ENCODE results near the gene NFIB. TPM values are rescaled to one million over a fixed set of nuclear protein-coding genes. Genes with fewer than 3 reads are reported as not detected.

The NFIB gene
- total RNA-seq, 1 donor from 2014 or later: 1.5 TPM

DNA sequence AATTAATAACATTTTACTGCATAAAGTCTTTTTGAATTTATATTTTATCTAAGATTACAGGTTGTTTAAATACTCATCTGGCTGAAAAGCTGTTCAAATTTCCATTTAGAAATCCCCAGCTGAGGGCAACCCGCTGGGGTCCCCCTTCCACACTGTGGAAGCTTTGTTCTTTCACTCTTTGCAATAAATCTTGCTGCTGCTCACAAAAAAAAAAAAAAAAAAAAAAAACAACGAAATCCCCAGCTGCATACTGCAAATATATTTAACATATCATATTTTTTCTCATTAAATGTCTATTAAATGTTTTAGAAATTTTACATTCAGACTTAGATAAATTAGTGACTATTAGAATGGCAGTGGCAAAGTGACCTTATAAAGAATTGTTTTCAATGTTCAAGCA, 172.2 kb downstream of the NFIB start:
- H3K4me1 Mint-ChIP-seq (ENCODE audit: low read depth, unreplicated experiment): no peaks in the 10 kb centered on the region
- no peak for DNase-seq
- H3K27ac Mint-ChIP-seq (ENCODE audit: unreplicated experiment): no peak overlapping the region
- no peaks in the 10 kb centered on the region for H3K9me3 Mint-ChIP-seq (ENCODE audit: unreplicated experiment)
- no peaks in the 10 kb centered on the region for H3K36me3 Mint-ChIP-seq (ENCODE audit: unreplicated experiment)
- TF ChIP-seq, protein P1, sequence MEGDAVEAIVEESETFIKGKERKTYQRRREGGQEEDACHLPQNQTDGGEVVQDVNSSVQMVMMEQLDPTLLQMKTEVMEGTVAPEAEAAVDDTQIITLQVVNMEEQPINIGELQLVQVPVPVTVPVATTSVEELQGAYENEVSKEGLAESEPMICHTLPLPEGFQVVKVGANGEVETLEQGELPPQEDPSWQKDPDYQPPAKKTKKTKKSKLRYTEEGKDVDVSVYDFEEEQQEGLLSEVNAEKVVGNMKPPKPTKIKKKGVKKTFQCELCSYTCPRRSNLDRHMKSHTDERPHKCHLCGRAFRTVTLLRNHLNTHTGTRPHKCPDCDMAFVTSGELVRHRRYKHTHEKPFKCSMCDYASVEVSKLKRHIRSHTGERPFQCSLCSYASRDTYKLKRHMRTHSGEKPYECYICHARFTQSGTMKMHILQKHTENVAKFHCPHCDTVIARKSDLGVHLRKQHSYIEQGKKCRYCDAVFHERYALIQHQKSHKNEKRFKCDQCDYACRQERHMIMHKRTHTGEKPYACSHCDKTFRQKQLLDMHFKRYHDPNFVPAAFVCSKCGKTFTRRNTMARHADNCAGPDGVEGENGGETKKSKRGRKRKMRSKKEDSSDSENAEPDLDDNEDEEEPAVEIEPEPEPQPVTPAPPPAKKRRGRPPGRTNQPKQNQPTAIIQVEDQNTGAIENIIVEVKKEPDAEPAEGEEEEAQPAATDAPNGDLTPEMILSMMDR (IDR thresholded peaks at IDR 0.05; ENCODE audit: partially characterized antibody, unreplicated experiment): no peak
- no peak overlapping the region for H3K4me3 Mint-ChIP-seq (ENCODE audit: unreplicated experiment)
- no peaks in the 10 kb centered on the region for H3K27me3 Mint-ChIP-seq (ENCODE audit: unreplicated experiment)

DNA sequence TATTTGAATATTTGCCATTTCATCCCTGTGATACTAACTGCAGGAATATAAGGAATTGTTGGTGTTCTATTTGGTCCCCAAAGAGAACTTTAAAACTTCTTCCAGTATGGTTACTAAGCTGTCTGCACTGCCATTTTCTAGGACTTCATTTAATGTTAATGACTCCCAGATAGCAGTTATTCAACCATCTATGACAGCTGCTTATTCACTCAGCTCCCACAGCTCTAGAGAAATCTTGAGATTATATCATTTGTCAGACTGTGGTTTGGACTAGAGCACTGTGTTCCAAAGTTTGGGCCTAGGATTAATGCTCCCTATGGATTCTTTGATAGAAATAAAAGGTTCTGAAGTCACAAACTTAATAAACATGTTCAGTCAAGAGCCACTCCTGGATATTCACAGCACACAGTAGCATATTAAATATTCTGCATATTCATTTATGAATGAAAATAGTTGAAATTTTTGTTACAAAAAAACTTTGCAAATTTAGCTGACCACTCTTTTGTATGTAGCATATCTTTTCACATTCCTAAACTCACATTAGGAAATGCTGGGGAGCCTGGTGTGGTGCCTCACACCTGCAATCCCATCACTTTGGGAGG, 173.7 kb downstream of the NFIB start:
- no peaks in the 10 kb centered on the region for H3K27me3 Mint-ChIP-seq (ENCODE audit: unreplicated experiment)
- H3K36me3 Mint-ChIP-seq (ENCODE audit: unreplicated experiment): no peaks in the 10 kb centered on the region
- peaks cover 10% of the 10 kb centered on the region for H3K4me1 Mint-ChIP-seq (ENCODE audit: low read depth, unreplicated experiment)
- TF ChIP-seq, protein P1 (IDR thresholded peaks at IDR 0.05; ENCODE audit: partially characterized antibody, unreplicated experiment): no peak
- H3K27ac Mint-ChIP-seq (ENCODE audit: unreplicated experiment): no peak overlapping the region
- no peak overlapping the region for H3K4me3 Mint-ChIP-seq (ENCODE audit: unreplicated experiment)
- no peaks in the 10 kb centered on the region for H3K9me3 Mint-ChIP-seq (ENCODE audit: unreplicated experiment)
- DNase-seq: no peak

DNA sequence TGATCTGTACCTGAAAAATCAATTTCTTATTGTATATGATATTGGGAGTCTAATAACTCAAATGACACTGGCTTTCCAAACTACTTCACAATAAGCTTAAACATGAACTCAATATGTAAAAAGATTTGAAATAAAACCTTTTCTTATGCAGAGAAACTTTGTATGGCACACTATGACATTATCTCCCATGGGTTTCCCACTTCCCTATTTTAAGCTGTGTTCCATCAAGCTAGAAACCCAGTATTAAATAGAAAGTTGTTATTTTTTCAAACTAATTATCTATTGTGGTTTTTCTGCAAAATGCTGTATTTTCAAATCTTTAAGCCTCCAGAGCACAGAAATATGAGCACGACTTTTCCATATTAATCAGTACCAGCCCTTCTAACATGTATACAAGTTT, 174.7 kb downstream of the NFIB start:
- H3K4me3 Mint-ChIP-seq (ENCODE audit: unreplicated experiment): no peak overlapping the region
- H3K9me3 Mint-ChIP-seq (ENCODE audit: unreplicated experiment): no peaks in the 10 kb centered on the region
- H3K27ac Mint-ChIP-seq (ENCODE audit: unreplicated experiment): no peak overlapping the region
- no peaks in the 10 kb centered on the region for H3K27me3 Mint-ChIP-seq (ENCODE audit: unreplicated experiment)
- TF ChIP-seq, protein P1 (IDR thresholded peaks at IDR 0.05; ENCODE audit: partially characterized antibody, unreplicated experiment): no peak
- DNase-seq: no peak
- no peaks in the 10 kb centered on the region for H3K36me3 Mint-ChIP-seq (ENCODE audit: unreplicated experiment)
- H3K4me1 Mint-ChIP-seq (ENCODE audit: low read depth, unreplicated experiment): peaks cover 10% of the 10 kb centered on the region

DNA sequence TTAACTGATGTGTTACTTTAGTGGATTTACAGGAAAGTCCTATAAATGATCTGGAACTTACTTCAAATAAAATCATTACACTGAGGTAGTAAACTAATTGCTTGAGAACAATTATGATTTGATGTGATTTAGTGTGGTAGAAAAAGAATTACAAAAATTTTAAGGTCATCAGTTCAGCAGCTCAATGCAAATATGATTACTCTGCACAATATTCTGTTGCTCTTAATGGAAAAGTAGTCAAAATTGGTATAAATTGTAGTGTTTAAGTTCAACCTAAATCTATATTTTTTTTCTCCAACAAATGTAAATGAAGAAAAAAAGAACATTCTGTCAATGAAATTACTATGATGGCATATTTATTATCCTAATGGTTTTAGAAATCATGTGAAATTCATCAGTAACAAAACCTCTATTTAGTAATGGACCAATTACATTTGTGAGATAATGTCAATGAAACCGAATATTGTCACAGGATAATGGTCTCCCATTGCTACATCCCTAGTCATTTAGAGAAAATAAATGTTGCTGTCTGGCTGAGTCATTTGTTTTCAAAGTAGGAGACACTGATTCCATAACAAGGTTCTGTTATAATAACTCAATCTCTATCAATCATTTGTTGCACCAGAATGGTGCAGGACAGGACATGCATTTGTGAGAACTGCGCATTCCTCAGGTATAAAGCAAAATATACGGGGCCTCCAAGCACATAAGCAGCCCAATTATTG, 177.1 kb downstream of the NFIB start:
- TF ChIP-seq, protein P1 (IDR thresholded peaks at IDR 0.05; ENCODE audit: partially characterized antibody, unreplicated experiment): no peak
- H3K9me3 Mint-ChIP-seq (ENCODE audit: unreplicated experiment): no peaks in the 10 kb centered on the region
- H3K27ac Mint-ChIP-seq (ENCODE audit: unreplicated experiment): no peak overlapping the region
- H3K4me1 Mint-ChIP-seq (ENCODE audit: low read depth, unreplicated experiment): peaks cover 17% of the 10 kb centered on the region
- H3K27me3 Mint-ChIP-seq (ENCODE audit: unreplicated experiment): no peaks in the 10 kb centered on the region
- H3K36me3 Mint-ChIP-seq (ENCODE audit: unreplicated experiment): no peaks in the 10 kb centered on the region
- H3K4me3 Mint-ChIP-seq (ENCODE audit: unreplicated experiment): no peak overlapping the region
- DNase-seq: no peak

DNA sequence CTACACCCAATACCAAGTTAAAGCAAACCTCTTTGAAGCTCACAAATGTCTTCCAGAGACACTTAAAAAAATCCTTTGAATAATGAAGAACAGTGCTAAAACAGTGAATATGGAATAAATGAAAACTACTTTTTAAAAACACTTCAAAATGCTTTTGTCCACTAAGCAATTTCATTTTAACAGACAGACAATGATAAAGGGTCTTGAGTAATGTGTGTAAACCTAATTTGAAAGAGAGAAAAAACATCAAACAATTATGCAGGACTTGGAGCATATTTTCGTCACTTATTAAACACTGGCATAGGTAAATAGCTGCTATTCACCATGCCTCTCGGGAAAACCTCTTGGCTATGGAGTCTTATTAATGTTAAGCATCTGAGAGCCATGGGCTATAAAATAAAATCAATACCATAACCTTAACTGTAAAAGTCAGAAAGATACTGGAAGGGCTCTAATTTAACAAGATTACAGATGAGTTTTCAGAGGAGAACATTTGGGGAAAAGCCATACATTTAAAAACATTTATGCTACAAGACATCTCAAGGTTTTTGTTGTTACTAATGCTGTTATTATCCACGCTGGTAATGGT, 177.8 kb downstream of the NFIB start:
- Mint-ChIP-seq H3K27me3 (ENCODE audit: unreplicated experiment) (no peaks in the 10 kb centered on the region), H3K27ac (ENCODE audit: unreplicated experiment) (no peak overlapping the region), H3K4me3 (ENCODE audit: unreplicated experiment) (no peak overlapping the region), H3K36me3 (ENCODE audit: unreplicated experiment) (no peaks in the 10 kb centered on the region), H3K4me1 (ENCODE audit: low read depth, unreplicated experiment) (peaks cover 24% of the 10 kb centered on the region), H3K9me3 (ENCODE audit: unreplicated experiment) (no peaks in the 10 kb centered on the region)
- TF ChIP-seq, protein P1 (IDR thresholded peaks at IDR 0.05; ENCODE audit: partially characterized antibody, unreplicated experiment): no peak
- no peak for DNase-seq

Measured in glutamatergic neuron (in vitro differentiated cells).